ENCODE data around the gene TMEM198.

TMEM198 gene

DNA sequence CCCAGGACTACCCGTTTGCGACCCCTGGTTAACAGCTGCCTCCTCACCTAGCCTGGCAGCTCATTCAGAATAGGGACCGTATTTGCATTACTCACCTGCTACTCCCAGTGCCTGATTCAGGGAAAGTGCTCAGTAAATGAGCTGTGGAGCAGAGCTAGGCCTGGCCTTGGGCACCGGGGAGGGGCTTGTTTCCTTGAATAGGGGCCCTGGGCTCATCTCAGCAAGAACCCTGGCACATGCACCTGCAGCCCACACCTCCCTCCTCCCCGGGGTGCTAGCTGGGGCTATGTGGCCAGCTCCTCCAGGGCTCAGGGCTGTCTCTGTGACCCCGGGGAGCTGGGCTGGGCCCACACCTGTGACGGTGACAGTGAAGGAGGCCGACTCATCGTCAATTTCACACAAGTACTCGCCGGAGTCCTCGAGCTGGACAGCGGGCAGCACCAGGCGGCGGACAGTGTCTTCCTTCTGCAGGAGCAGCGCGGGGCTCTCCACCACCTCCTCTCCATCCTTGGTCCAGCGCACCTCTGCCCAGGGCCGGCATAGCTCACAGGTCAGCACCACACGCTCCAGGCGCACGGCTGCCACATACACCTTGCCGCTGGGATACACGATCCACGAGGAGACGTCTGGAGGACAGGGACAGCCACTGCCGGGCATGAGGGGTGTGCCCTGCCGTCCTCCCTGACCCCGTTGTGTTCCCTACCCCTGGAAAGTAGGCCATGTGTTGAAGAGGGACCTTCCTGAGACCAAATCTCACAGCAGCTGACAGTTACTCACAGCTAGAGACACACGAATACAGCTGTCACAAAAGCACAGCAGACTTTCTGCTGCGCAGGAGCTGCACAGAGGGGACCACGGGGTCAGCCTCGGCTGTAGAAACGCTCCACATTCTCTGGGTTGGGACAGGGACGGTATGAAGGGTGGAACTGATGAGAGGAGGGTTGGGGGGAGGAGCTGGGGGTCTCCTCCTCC is 18.5 kb downstream of the TMEM198 start:
- no peak overlapping the region for H3K27ac ChIP-seq
- TF ChIP-seq, protein P1, sequence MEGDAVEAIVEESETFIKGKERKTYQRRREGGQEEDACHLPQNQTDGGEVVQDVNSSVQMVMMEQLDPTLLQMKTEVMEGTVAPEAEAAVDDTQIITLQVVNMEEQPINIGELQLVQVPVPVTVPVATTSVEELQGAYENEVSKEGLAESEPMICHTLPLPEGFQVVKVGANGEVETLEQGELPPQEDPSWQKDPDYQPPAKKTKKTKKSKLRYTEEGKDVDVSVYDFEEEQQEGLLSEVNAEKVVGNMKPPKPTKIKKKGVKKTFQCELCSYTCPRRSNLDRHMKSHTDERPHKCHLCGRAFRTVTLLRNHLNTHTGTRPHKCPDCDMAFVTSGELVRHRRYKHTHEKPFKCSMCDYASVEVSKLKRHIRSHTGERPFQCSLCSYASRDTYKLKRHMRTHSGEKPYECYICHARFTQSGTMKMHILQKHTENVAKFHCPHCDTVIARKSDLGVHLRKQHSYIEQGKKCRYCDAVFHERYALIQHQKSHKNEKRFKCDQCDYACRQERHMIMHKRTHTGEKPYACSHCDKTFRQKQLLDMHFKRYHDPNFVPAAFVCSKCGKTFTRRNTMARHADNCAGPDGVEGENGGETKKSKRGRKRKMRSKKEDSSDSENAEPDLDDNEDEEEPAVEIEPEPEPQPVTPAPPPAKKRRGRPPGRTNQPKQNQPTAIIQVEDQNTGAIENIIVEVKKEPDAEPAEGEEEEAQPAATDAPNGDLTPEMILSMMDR (conservative IDR thresholded peaks at IDR 0.05): no peak
- no peak for TF ChIP-seq ZFX (IDR thresholded peaks at IDR 0.05)

DNA sequence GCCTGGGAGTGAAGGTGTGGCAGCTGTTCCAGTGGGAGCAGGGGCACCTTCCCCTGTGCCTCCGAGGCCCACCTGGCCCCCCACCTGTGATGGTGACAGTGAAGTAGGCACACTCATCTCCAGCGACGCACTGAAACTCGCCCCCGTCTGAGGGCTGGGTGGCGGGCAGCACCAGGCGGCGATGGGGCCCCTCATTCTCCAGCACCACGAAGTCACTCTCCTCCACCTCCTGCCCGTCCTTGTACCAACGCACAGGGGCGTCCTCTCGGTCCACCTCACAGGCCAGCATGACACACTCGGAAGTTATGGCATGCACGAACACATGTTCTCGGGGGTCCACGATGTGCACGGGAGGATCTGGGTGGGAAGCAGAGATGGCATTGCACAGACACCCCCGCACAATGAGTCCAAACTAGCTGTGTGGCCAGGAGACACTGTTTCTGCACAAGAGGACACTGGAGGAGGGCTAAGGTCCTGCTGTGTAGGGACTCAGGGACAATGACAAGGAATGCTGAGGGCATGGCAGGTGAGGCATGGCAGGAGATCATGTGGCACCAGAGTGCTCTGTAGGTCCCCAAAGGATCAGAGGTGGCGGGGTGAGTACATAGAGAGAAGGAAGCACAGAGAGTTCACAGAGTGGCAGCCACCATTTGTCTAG is 19.6 kb downstream of the TMEM198 start:
- no peak overlapping the region for H3K27ac ChIP-seq
- no peak for TF ChIP-seq ZFX (IDR thresholded peaks at IDR 0.05)
- TF ChIP-seq, protein P1 (conservative IDR thresholded peaks at IDR 0.05): no peak

DNA sequence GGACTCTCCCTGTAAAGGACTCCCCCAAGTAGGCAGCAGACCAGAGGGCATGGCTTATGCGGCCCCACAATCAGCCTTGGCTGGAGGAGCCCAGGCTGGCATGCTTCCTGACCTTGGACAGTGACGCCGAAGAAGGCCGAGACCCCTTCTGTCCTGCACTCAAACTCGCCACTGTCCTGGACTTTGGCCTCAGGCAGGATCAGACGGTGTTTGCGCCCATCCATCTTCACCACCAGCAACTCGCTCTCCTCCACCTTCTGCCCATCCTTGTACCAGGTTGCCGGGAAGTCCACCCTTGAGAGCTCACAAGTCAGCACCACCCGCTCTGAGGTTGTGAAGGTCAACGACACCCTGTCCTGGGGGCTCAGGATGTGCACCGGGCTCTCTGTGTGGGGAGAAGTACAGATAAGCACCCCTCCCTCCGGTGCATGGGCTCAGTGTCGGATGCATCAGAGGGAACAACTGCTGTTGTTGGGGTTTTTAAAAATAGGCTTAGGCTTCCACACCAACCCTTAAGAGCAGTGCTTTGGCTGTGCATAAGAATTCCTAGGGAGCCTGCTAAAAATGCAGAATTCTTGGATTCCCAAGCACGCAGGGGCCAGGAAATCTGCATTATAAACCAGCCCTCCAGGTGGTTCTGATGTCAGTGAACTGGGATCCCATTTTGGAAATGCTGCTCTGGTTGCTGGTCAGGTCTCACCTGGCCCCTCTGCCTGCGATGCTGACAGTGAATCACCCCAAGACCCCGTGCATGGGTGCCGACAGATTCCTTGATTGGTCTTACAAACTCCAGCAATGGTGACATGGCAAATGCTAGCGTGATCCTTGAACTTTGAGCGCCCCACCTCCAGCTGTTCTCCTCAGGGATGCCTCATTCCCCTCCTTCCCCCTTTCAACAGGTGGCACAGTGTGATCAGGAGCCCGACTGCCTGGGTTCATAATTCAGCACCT is 21.6 kb downstream of the TMEM198 start:
- H3K27ac ChIP-seq: no peak overlapping the region
- TF ChIP-seq ZFX (IDR thresholded peaks at IDR 0.05): no peak
- TF ChIP-seq, protein P1 (conservative IDR thresholded peaks at IDR 0.05): no peak

GRCh38 chr2:219566640-219567039 is 22.8 kb downstream of the TMEM198 start:
- no peak overlapping the region for H3K27ac ChIP-seq
- TF ChIP-seq ZFX (IDR thresholded peaks at IDR 0.05): no peak
- TF ChIP-seq, protein P1 (conservative IDR thresholded peaks at IDR 0.05): no peak

GRCh38 chr2:219567131-219567530 is 23.3 kb downstream of the TMEM198 start:
- TF ChIP-seq, protein P1 (conservative IDR thresholded peaks at IDR 0.05): no peak
- TF ChIP-seq ZFX (IDR thresholded peaks at IDR 0.05): no peak
- H3K27ac ChIP-seq: no peak overlapping the region

DNA sequence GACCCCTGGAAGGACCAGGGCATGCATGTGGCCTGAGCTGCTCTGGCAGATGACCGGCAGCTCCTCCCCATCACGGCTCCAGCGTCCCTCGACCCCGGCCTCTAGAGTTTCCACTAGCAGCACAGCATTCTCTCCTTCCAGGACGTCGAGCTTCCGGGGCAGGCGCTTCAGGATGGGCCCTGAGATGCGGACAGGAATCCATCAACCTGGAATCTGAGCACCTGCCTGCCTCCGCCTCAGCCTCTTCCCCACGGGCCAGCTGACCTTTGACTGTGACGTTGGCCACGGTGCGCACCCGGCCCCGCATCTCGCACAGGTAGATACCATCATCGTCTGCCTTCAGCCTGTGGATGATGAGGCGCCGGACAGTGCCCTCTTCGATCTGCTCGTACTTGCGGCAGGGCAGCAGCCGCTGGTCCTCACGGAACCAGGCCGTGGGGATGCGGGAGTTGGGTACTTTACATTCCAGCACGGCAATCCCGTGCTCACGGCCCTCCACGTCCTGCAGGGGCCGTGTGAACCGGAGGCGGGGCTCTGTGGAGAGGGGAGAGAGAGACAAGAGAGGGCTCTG is 24.0 kb downstream of the TMEM198 start:
- no peak overlapping the region for H3K27ac ChIP-seq
- TF ChIP-seq, protein P1 (conservative IDR thresholded peaks at IDR 0.05): no peak
- no peak for TF ChIP-seq ZFX (IDR thresholded peaks at IDR 0.05)

Measured in C4-2B (cell line).